HFFc6 (cell line): ENCODE data around the gene SPEM1. TPM values are rescaled to one million over a fixed set of nuclear protein-coding genes. Genes with fewer than 3 reads are reported as not detected.
A peak's percentile ranks its signal among the peaks of the same experiment; 100 is the strongest.

Source experiments
- DNase-seq: peaks from one replicate; pipeline ENCODE4 v3.0.0-alpha.2; 2018
- H3K27ac Mint-ChIP-seq: 2 replicates; pipeline ENCODE4 v1.8.0; 2020; ENCODE audit warnings: mild to moderate bottlenecking, mixed read lengths
- H3K27me3 Mint-ChIP-seq: 2 replicates; pipeline ENCODE4 v1.8.0; 2021; ENCODE audit warnings: mild to moderate bottlenecking, moderate library complexity, mixed read lengths; ENCODE audit not compliant: insufficient read depth
- H3K36me3 Mint-ChIP-seq: 2 replicates; pipeline ENCODE4 v1.8.0; 2021; ENCODE audit warnings: low read depth, mixed read lengths
- H3K4me1 Mint-ChIP-seq: 2 replicates; pipeline ENCODE4 v1.8.0; 2020; ENCODE audit warnings: low read depth, mixed read lengths
- H3K4me3 Mint-ChIP-seq: 2 replicates; pipeline ENCODE4 v1.8.0; 2020; ENCODE audit warnings: mild to moderate bottlenecking, moderate library complexity, mixed read lengths
- H3K9me3 Mint-ChIP-seq: 2 replicates; pipeline ENCODE4 v1.8.0; 2020; ENCODE audit warnings: mild to moderate bottlenecking, mixed read lengths
- CTCF ChIP-seq: fragments of 200-600 bp; sonication (generic); IDR thresholded peaks from 2 replicates; pipeline ENCODE4 v1.5.0; 2021; ENCODE audit warnings: antibody characterized with exemption, mild to moderate bottlenecking
- total RNA-seq, 6 experiments: library from RNA; stranded (reverse); fragmentation: NEBNext Ultra II Directional; extraction: Animal tissue kit (Norgen Biotek cat#: 25700); gene quantifications; 2 replicates in 1 of 6; 3 replicates in 5 of 6; pipeline ENCODE4 v1.2.3, GENCODE V29; 2021

SPEM1 gene
- total RNA-seq, 6 experiments from 2014 or later, result not detected

GRCh38 chr17:7428557-7428956 is 8.4 kb downstream of the SPEM1 start, which contains the start of gene SPEM3:
Gene SPEM3 (plus strand): TSS chr17:7428857. CDS start chr17:7428903, 46 bp downstream.
- H3K4me1 Mint-ChIP-seq, result peaks cover 6% of the 10 kb centered on the region; the same call in 1 of the 2 replicates
- no peak for DNase-seq
- no peak within 1 kb of the TSS for H3K4me3 Mint-ChIP-seq
- TF ChIP-seq CTCF, result no peak
- H3K36me3 Mint-ChIP-seq, result no peaks in the 10 kb centered on the region
- no peak within 1 kb of the TSS for H3K27ac Mint-ChIP-seq
- no peaks in the 10 kb centered on the region; the same call in none of the 2 replicates for H3K27me3 Mint-ChIP-seq
- H3K9me3 Mint-ChIP-seq, result no peaks in the 10 kb centered on the region

- no peaks in the 10 kb centered on the region; the same call in none of the 2 replicates for H3K27me3 Mint-ChIP-seq
- no peak for TF ChIP-seq CTCF
- H3K4me1 Mint-ChIP-seq, result peaks cover 6% of the 10 kb centered on the region; the same call in 1 of the 2 replicates
- no peak for DNase-seq
- no peaks in the 10 kb centered on the region for H3K36me3 Mint-ChIP-seq
- no peaks in the 10 kb centered on the region for H3K9me3 Mint-ChIP-seq
- no peak overlapping the region for H3K27ac Mint-ChIP-seq
- no peak overlapping the region for H3K4me3 Mint-ChIP-seq
Measured at GRCh38 chr17:7429722-7430121, 9.6 kb downstream of the SPEM1 start.

GRCh38 chr17:7431231-7431630 is 11.1 kb downstream of the SPEM1 start:
- Mint-ChIP-seq H3K27ac (no peak overlapping the region), H3K4me1 (peaks cover 19% of the 10 kb centered on the region), H3K27me3 (no peaks in the 10 kb centered on the region; the same call in none of the 2 replicates), H3K9me3 (no peaks in the 10 kb centered on the region), H3K36me3 (no peaks in the 10 kb centered on the region), H3K4me3 (no peak overlapping the region)
- DNase-seq, result no peak
- TF ChIP-seq CTCF, result no peak

GRCh38 chr17:7432296-7432695 is 12.2 kb downstream of the SPEM1 start:
- no peak for TF ChIP-seq CTCF
- H3K4me1 Mint-ChIP-seq, result peaks cover 27% of the 10 kb centered on the region
- H3K9me3 Mint-ChIP-seq, result no peaks in the 10 kb centered on the region
- H3K4me3 Mint-ChIP-seq, result no peak overlapping the region
- H3K27ac Mint-ChIP-seq, result no peak overlapping the region
- peaks cover 2% of the 10 kb centered on the region for H3K27me3 Mint-ChIP-seq
- no peaks in the 10 kb centered on the region for H3K36me3 Mint-ChIP-seq
- DNase-seq, result no peak

GRCh38 chr17:7435676-7436555 is 15.8 kb downstream of the SPEM1 start:
- peaks cover 18% of the 10 kb centered on the region for H3K27me3 Mint-ChIP-seq
- no peaks in the 10 kb centered on the region for H3K9me3 Mint-ChIP-seq
- peak overlapping the region; percentile 59; the same call in 1 of the 2 replicates for H3K27ac Mint-ChIP-seq
- H3K4me3 Mint-ChIP-seq, result peak overlapping the region; percentile 91
- no peaks in the 10 kb centered on the region; the same call in 1 of the 2 replicates for H3K36me3 Mint-ChIP-seq
- peak; percentile 60 for TF ChIP-seq CTCF
- peaks cover 42% of the 10 kb centered on the region for H3K4me1 Mint-ChIP-seq
- no peak for DNase-seq
